Activated T-cell treated with anti-CD3 and anti-CD28 coated beads, Interleukin-2, amount 50 U/mL, for 24 hours (primary cell): Measurements from ENCODE around the gene CS.

Experiments
- DNase-seq: peaks from one replicate; pipeline ENCODE4 v3.0.0-alpha.2; 2020
- H3K27ac Mint-ChIP-seq: 2 replicates; pipeline ENCODE4 v1.8.0; 2020; ENCODE audit warnings: mild to moderate bottlenecking, mixed read lengths
- H3K27me3 Mint-ChIP-seq: 2 replicates; pipeline ENCODE4 v1.8.0; 2020; ENCODE audit warnings: mixed read lengths
- H3K36me3 Mint-ChIP-seq: 2 replicates; pipeline ENCODE4 v1.8.0; 2020; ENCODE audit warnings: low read depth, mixed read lengths
- H3K4me1 Mint-ChIP-seq: 2 replicates; pipeline ENCODE4 v1.8.0; 2020; ENCODE audit warnings: low read depth, mixed read lengths
- H3K4me3 Mint-ChIP-seq: 2 replicates; pipeline ENCODE4 v1.8.0; 2020; ENCODE audit warnings: mild to moderate bottlenecking, moderate library complexity, mixed read lengths
- H3K9me3 Mint-ChIP-seq: 2 replicates; pipeline ENCODE4 v1.8.0; 2020; ENCODE audit warnings: mixed read lengths

Gene CS

DNA sequence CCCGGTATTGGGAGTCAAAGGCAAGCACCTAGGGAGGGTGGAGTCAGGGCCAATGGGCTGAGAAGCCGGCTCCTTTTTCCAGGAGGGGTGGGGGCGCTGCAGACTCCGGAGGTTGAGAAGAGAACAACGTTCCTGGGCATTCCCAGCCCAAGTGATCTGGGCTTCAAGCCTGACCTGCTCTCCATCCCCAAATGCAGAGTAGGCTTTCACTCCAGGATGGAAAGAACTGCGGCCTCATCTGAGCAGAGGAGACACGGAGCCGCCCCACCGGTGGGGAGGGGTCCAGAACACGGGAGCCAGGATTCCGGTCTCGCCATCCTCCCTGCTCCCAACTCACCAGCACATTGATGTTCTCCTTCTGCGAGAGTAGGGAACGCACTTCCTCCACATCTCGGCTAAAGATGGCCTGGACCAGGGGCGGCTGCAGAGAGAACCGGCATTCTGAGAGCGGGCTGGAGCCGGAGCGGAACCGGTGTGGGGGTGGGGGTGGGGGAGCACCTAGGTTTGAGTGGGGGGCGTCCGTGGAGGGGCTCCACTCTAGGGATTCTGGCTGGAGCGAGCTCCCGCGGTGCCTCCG lies 42.6 kb downstream of the CS start:
- DNase-seq = no peak
- H3K27ac Mint-ChIP-seq = peak overlapping the region; percentile 85
- H3K27me3 Mint-ChIP-seq = no peaks in the 10 kb centered on the region

GRCh38 chr12:56257071-56257470 lies 43.1 kb downstream of the CS start:
- Mint-ChIP-seq H3K9me3 (no peaks in the 10 kb centered on the region), H3K4me1 (peaks cover 21% of the 10 kb centered on the region), H3K36me3 (peaks cover 55% of the 10 kb centered on the region), H3K27ac (peak overlapping the region; percentile 85), H3K27me3 (no peaks in the 10 kb centered on the region), H3K4me3 (peak overlapping the region; percentile 90)
- no peak for DNase-seq

More for the DNA sequence above, 42.6 kb downstream of the CS start:
- Mint-ChIP-seq H3K36me3 (peaks cover 49% of the 10 kb centered on the region), H3K4me1 (peaks cover 21% of the 10 kb centered on the region), H3K9me3 (no peaks in the 10 kb centered on the region), H3K4me3 (peak overlapping the region; percentile 90)

DNA sequence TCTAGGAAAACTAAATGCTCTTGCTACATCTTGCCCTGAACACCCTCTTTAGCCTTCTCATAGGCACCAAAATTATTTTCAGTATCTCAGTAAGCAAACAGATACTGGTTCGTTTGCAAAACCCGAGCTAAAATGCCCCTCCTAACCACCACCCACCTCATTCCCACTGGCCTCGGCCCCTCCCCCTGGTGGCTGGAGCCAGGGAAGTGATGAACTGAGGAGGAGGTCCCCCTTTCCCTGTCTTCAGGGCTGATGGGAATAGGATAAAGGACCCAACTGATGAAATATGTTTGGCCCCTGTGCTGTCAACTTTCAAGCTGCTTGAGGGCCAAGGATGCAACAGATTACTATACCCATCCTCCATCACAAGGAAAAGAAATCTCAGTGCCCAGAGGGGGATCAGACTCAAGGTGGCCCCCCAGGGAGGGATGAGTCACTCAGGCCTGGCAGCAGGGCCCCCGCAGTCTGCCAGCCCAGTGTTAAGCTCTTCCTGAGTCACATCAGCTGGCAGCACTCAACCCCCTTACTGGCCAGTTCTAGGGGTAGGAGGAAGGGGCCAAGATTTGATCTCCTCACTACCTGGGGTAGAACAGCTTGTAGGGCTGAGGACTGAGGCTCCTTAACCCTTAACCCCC lies 43.7 kb downstream of the CS start:
- Mint-ChIP-seq H3K27ac (peak overlapping the region; percentile 56), H3K36me3 (peaks cover 61% of the 10 kb centered on the region), H3K4me1 (peaks cover 21% of the 10 kb centered on the region), H3K27me3 (no peaks in the 10 kb centered on the region), H3K9me3 (no peaks in the 10 kb centered on the region), H3K4me3 (peak overlapping the region; percentile 90)
- no peak for DNase-seq

GRCh38 chr12:56255671-56256070 lies 44.5 kb downstream of the CS start:
- peaks cover 21% of the 10 kb centered on the region for H3K4me1 Mint-ChIP-seq
- peak overlapping the region; percentile 56 for H3K27ac Mint-ChIP-seq
- no peak overlapping the region for H3K4me3 Mint-ChIP-seq
- no peak for DNase-seq
- H3K9me3 Mint-ChIP-seq = no peaks in the 10 kb centered on the region
- peaks cover 65% of the 10 kb centered on the region for H3K36me3 Mint-ChIP-seq
- no peaks in the 10 kb centered on the region for H3K27me3 Mint-ChIP-seq

DNA sequence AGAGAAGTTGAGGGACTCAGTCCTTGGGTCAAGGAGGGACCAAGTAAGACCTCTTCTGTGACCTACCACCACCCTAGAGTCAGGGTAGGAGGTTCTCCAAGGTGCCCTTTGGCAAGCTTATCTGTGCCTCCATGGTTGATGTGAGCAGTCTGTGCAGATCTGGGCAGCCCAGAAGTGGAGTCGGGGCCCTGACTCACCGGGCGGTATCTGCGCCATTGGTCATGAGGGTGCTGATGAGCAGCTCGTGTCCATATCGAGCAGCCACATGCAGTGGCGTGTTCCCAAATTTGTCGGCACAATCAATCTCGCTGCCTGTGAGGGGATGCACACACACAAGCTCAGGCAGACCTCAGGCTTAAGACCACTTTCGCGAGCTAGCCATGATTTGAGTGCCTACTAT lies 47.0 kb downstream of the CS start:
- no peaks in the 10 kb centered on the region for H3K9me3 Mint-ChIP-seq
- H3K27ac Mint-ChIP-seq = no peak overlapping the region
- H3K4me3 Mint-ChIP-seq = no peak overlapping the region
- peaks cover 81% of the 10 kb centered on the region for H3K36me3 Mint-ChIP-seq
- no peaks in the 10 kb centered on the region for H3K27me3 Mint-ChIP-seq
- no peak for DNase-seq
- H3K4me1 Mint-ChIP-seq = peaks cover 14% of the 10 kb centered on the region

GRCh38 chr12:56252649-56253048 lies 47.5 kb downstream of the CS start:
- Mint-ChIP-seq H3K27me3 (no peaks in the 10 kb centered on the region), H3K9me3 (no peaks in the 10 kb centered on the region), H3K4me1 (peaks cover 14% of the 10 kb centered on the region), H3K36me3 (peaks cover 84% of the 10 kb centered on the region), H3K27ac (peak overlapping the region; percentile 26), H3K4me3 (no peak overlapping the region)
- DNase-seq = no peak

DNA sequence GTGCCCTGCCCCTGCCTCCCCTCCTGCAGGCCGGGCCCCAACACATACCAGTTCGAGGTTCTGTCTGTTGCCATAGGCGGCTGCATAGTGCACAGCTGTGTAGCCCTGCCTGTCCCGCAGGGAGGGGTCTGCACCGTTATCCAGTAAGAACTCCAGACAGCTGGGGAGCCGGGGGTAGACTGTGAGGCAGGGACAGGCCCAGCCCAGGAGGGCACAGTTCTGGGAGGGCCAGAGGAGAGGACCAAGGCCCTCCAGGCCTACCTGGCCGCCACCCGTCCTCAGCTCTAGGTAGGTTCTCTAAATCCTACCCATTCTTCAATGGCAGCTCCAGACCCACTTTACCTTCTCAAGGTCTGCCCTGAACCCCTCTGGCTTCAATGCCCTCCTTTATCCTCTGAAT lies 51.4 kb downstream of the CS start:
- H3K27ac Mint-ChIP-seq = peak overlapping the region; percentile 19
- H3K27me3 Mint-ChIP-seq = no peaks in the 10 kb centered on the region
- peaks cover 85% of the 10 kb centered on the region for H3K36me3 Mint-ChIP-seq

DNA sequence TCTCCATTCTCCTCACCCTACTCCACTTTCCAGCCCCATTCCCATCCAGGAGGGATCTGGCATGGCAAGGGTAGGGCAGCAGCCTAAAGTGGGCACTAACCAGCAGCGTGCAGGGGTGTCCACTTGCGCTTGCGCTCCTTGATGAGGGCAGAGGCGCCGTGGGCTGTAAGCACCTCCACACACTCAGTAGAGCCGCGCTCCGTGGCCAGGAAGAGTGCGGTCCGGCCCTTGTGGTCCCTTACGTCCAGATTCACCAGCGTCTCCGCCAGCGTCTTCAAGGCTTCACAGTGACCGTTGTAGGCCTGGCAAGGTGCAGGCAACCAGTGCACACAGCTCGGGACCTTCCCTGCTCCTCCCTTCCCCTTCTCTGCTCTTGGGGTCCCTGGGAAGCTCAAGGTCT lies 52.2 kb downstream of the CS start:
- no peaks in the 10 kb centered on the region for H3K9me3 Mint-ChIP-seq

More for the DNA sequence above, 51.4 kb downstream of the CS start:
- Mint-ChIP-seq H3K4me1 (no peaks in the 10 kb centered on the region), H3K9me3 (no peaks in the 10 kb centered on the region), H3K4me3 (no peak overlapping the region)
- DNase-seq = no peak

GRCh38 chr12:56244494-56244893 lies 55.6 kb downstream of the CS start:
- DNase-seq = no peak
- Mint-ChIP-seq H3K27me3 (no peaks in the 10 kb centered on the region), H3K4me1 (no peaks in the 10 kb centered on the region), H3K4me3 (no peak overlapping the region), H3K9me3 (no peaks in the 10 kb centered on the region), H3K27ac (no peak overlapping the region), H3K36me3 (peaks cover 90% of the 10 kb centered on the region)

More for the DNA sequence above, 52.2 kb downstream of the CS start:
- no peaks in the 10 kb centered on the region for H3K4me1 Mint-ChIP-seq
- no peak overlapping the region for H3K4me3 Mint-ChIP-seq
- no peaks in the 10 kb centered on the region for H3K27me3 Mint-ChIP-seq
- no peak for DNase-seq
- peaks cover 85% of the 10 kb centered on the region for H3K36me3 Mint-ChIP-seq
- H3K27ac Mint-ChIP-seq = no peak overlapping the region

DNA sequence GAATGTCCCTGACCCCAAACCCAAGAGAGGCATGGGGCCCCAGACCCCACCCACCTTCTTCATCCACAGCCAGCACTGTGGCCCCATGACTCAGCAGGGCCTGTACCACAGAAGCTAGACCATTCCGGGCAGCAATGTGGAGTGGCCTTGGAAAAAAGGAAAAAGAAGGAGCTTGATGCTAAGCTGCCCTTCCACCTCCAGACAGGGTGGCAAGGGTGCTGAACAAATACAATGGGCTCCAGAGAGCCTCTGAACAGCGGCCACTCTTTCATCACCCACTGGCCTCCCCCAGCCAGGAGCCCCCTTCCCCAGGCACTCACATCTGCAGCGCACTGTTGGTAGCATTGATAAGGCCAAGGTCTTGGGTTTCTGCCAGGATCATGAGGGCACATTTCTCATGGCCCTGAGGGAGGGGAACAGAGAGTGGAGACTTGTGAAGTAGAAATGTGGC lies 56.4 kb downstream of the CS start:
- Mint-ChIP-seq H3K27me3 (no peaks in the 10 kb centered on the region), H3K9me3 (no peaks in the 10 kb centered on the region), H3K27ac (peak overlapping the region; percentile 33), H3K4me3 (no peak overlapping the region), H3K4me1 (no peaks in the 10 kb centered on the region), H3K36me3 (peaks cover 89% of the 10 kb centered on the region)
- no peak for DNase-seq

- Mint-ChIP-seq H3K27ac (no peak overlapping the region), H3K4me3 (no peak overlapping the region), H3K27me3 (no peaks in the 10 kb centered on the region), H3K36me3 (peaks cover 82% of the 10 kb centered on the region), H3K9me3 (no peaks in the 10 kb centered on the region), H3K4me1 (no peaks in the 10 kb centered on the region)
- DNase-seq = no peak
These were observed 57.1 kb downstream of the CS start for GRCh38 chr12:56242986-56243385.

DNA sequence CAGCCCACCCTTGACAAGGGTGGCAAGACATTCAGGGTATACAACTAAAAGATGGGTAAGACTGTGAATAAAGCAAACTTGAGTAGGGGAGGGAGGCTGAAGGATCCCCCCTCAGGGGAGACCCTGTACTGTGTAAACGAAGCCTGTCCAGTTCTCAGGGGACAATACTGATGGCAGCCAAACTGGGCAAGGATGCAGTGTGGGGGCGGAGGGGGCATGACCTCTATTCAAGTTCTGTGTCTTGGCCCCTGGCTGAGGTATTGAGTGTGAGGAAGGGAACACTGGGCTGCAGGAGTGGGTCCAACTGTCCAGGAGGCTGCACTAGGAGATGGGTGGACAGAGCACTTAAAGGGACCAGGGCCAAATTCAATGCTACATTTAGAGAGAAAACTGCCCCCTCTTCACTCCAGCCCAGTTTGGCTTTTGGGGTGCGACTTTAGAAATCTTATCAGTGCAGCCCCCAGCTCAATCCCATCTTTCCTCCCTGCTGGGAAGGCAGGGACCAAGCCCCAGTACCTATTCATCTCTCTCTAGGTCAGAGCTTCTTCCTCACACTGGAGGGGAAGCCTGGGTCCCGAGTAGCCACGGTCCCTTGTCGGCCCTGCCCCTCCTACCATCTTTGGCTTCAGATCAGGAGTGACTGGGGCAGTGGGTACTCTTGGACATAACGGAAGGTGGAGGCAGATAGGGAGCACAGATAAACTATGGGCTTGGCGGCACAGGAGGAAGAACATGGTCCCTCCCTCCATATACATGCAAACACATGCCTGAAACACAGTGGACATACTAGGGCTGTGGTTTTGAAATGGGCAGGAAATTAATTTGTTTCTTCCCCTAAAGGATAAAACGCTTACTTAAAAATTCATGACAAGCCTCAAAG lies 58.5 kb downstream of the CS start:
- Mint-ChIP-seq H3K27me3 (no peaks in the 10 kb centered on the region), H3K4me3 (no peak overlapping the region), H3K4me1 (no peaks in the 10 kb centered on the region), H3K9me3 (no peaks in the 10 kb centered on the region), H3K36me3 (peaks cover 73% of the 10 kb centered on the region), H3K27ac (peak overlapping the region; percentile 67)
- DNase-seq = no peak

- H3K27ac Mint-ChIP-seq = no peak overlapping the region
- no peaks in the 10 kb centered on the region for H3K4me1 Mint-ChIP-seq
- peaks cover 42% of the 10 kb centered on the region for H3K36me3 Mint-ChIP-seq
- H3K27me3 Mint-ChIP-seq = no peaks in the 10 kb centered on the region
- no peak for DNase-seq
- no peaks in the 10 kb centered on the region for H3K9me3 Mint-ChIP-seq
- H3K4me3 Mint-ChIP-seq = no peak overlapping the region
These were observed 62.6 kb downstream of the CS start for GRCh38 chr12:56237552-56237951.

DNA sequence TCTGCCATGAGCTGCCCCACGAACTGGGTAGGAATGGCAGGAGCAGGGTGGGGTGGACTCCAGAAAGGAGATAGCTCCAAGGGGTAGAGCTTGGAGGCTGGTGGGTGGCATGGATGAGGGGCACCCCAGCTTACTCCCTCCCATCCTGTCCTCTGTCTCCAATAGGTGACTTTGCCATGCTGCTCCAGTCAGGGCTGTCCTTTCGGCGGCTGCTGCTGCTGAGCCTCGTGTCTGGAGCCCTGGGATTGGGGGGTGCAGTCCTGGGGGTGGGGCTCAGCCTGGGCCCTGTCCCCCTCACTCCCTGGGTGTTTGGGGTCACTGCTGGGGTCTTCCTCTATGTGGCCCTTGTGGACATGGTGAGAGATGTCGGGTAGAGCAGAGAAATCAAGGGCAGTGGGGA lies 63.1 kb downstream of the CS start:
- no peaks in the 10 kb centered on the region for H3K27me3 Mint-ChIP-seq
- H3K9me3 Mint-ChIP-seq = no peaks in the 10 kb centered on the region
- H3K27ac Mint-ChIP-seq = no peak overlapping the region
- DNase-seq = no peak
- H3K4me3 Mint-ChIP-seq = no peak overlapping the region
- H3K4me1 Mint-ChIP-seq = no peaks in the 10 kb centered on the region
- H3K36me3 Mint-ChIP-seq = peaks cover 36% of the 10 kb centered on the region

GRCh38 chr12:56236091-56236490 lies 64.0 kb downstream of the CS start:
- H3K27ac Mint-ChIP-seq = no peak overlapping the region
- H3K36me3 Mint-ChIP-seq = peaks cover 27% of the 10 kb centered on the region
- no peaks in the 10 kb centered on the region for H3K27me3 Mint-ChIP-seq
- H3K4me3 Mint-ChIP-seq = no peak overlapping the region
- no peaks in the 10 kb centered on the region for H3K9me3 Mint-ChIP-seq
- H3K4me1 Mint-ChIP-seq = no peaks in the 10 kb centered on the region
- DNase-seq = no peak
